GM12891 (cell line): ENCODE data around the gene ZNF217.
"Not testable (repeated sequence)": the region's sequence is repeated elsewhere in the genome, so short reads cannot be mapped to it uniquely, and the experiment has no call there.

Experiments used
- PAX5 ChIP-seq: IDR thresholded peaks from 2 replicates; pipeline ENCODE4 v1.6.1; 2011; ENCODE audit warnings: low read length, moderate library complexity, mild to moderate bottlenecking; ENCODE audit not compliant: insufficient read depth, severe bottlenecking
- POLR2A ChIP-seq: IDR thresholded peaks from 2 replicates; pipeline ENCODE4 v1.6.1; 2011; ENCODE audit warnings: low read depth, low read length, control low read depth
- POLR2AphosphoS5 ChIP-seq: IDR thresholded peaks from 2 replicates; pipeline ENCODE4 v1.6.1; 2011; ENCODE audit warnings: low read depth, low read length, control low read depth
- POU2F2 ChIP-seq: IDR thresholded peaks from 2 replicates; pipeline ENCODE4 v1.6.1; 2011; ENCODE audit warnings: low read depth, mild to moderate bottlenecking, control low read depth, low read length, moderate library complexity
- SPI1 ChIP-seq: IDR thresholded peaks from 2 replicates; pipeline ENCODE4 v1.6.1; 2011; ENCODE audit warnings: low read depth, low read length, control low read depth
- TAF1 ChIP-seq: IDR thresholded peaks from 2 replicates; pipeline ENCODE4 v1.6.1; 2011; ENCODE audit warnings: low read depth, low read length, control low read depth

DNA sequence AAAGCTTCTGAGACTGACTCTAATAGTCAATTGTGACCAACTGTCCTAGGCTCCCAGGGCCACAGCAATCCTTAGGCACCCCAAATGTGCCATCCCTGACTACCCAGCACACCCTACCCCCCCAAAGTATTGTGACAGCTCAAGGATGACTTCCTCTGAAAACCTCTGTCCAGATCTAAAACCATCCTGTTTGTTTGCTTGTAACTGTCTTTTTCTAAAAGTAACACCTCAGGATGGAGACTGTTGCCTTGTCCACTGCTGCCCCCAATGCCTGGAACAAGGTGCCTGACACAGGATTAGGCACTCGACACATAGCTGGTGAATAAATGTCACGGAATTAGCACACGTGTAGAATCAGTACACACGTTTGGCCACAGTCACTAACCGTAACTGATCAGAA is 7.7 kb downstream of the ZNF217 start:
- TF ChIP-seq POLR2A, TAF1, POU2F2, POLR2AphosphoS5, PAX5, SPI1: not testable (repeated sequence)
